ENCODE data around the gene STEAP4.

STEAP4 gene

DNA sequence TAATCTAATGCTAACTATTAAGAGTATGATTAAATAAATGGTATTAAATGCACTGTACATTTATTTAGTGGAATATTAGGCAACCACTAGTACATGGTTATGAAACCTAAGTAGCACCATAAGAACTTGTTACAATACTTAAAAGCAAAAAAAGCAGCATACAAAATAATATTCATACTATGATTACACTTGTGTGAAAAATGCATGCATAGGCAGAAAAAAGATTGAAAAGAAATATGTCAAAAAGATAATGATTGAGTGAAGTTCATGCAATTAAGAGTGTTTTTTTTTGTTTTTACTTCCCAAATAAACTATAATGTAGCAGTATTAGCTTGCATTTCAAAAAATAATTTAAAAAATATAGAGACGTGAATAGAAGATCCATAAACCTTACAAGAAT, 66.8 kb downstream of the STEAP4 start:
- Mint-ChIP-seq H3K36me3 (no peaks in the 10 kb centered on the region), H3K9me3 (no peaks in the 10 kb centered on the region), H3K27ac (no peak overlapping the region), H3K27me3 (peaks cover 3% of the 10 kb centered on the region), H3K4me1 (no peaks in the 10 kb centered on the region), H3K4me3 (no peak overlapping the region)
- DNase-seq (ENCODE audit: low spot score in 2 of 2) = no peak
- no peak for ATAC-seq (ENCODE audit: low read depth)

DNA sequence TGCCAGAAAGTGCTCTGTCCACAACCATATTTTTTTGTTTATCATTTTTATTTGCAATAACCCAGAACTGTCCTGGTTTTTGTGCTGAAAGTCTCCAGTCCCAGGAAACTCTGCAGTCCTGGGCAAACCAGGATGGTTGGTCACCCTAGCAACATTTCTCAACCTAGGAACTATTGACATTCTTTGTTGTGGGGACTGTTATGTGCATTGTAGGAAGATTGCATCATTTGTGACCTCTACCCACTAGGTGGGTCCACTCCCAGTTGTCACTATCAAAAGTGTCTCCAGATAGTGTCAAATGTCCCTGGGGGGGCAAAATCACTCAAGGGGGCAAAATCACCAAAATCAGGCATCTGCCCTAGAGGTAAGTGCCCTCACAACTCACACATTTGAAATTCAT, 72.9 kb downstream of the STEAP4 start:
- Mint-ChIP-seq H3K36me3 (peaks cover 2% of the 10 kb centered on the region), H3K9me3 (peaks cover 3% of the 10 kb centered on the region), H3K27ac (no peak overlapping the region), H3K4me3 (no peak overlapping the region), H3K4me1 (no peaks in the 10 kb centered on the region), H3K27me3 (peaks cover 5% of the 10 kb centered on the region)
- DNase-seq (ENCODE audit: low spot score in 2 of 2) = no peak
- ATAC-seq (ENCODE audit: low read depth) = no peak

DNA sequence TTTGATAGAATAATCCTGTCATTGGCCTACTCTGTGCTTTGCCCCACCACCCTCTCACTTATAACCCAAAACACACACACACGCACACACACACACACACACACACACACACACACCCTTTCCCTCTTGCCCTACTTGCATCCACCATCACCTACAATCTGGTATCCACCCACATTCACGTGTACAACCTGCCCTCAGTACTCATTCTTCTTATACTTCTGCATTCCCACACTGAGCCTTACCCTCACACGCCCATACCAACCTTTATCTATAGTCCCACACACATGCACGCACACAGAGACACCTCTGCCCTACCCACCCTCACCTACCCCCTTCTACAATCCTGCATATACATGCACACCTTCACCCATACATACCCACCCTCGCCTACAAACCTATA, 76.0 kb downstream of the STEAP4 start:
- Mint-ChIP-seq H3K27me3 (peaks cover 5% of the 10 kb centered on the region), H3K4me1 (no peaks in the 10 kb centered on the region), H3K4me3 (no peak overlapping the region), H3K9me3 (peaks cover 7% of the 10 kb centered on the region), H3K36me3 (peaks cover 5% of the 10 kb centered on the region), H3K27ac (no peak overlapping the region)
- ATAC-seq (ENCODE audit: low read depth) (no peak), DNase-seq (ENCODE audit: low spot score in 2 of 2) (no peak)

DNA sequence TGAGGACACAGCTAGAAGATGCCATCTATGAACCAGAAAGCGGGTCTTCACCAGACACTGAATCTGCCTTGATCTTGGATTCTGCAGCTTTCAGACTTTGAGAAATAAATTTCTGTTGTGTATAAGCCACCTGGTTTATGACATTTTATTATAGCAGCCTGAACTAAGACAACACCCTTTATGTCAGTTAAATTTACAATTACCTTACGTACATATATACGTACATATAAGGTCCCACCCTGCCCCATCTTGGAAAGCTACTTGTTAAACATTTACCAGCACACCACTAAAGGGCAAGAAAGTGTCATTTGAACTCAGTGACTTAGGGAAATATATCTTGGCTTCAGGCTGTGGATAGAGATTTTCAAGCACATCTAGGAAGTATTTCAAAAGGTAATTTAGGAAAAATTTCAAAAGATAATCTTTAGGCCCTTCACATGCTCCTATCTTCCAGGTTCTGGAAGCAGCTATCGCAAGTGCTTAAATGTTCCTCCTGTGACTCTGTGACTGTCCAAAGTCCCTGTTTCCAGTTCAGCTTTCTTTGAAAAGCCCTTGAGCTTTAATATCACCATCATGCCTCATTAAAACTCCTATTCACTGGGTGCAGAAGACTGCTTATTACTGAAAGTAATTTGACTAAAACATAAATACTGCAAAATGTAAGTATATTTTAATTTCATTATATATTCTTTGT, 77.2 kb downstream of the STEAP4 start:
- peaks cover 4% of the 10 kb centered on the region for H3K27me3 Mint-ChIP-seq
- ATAC-seq (ENCODE audit: low read depth) (no peak), DNase-seq (ENCODE audit: low spot score in 2 of 2) (no peak)
- H3K27ac Mint-ChIP-seq = no peak overlapping the region
- no peaks in the 10 kb centered on the region for H3K4me1 Mint-ChIP-seq
- H3K9me3 Mint-ChIP-seq = peaks cover 7% of the 10 kb centered on the region
- no peak overlapping the region for H3K4me3 Mint-ChIP-seq
- peaks cover 5% of the 10 kb centered on the region for H3K36me3 Mint-ChIP-seq

DNA sequence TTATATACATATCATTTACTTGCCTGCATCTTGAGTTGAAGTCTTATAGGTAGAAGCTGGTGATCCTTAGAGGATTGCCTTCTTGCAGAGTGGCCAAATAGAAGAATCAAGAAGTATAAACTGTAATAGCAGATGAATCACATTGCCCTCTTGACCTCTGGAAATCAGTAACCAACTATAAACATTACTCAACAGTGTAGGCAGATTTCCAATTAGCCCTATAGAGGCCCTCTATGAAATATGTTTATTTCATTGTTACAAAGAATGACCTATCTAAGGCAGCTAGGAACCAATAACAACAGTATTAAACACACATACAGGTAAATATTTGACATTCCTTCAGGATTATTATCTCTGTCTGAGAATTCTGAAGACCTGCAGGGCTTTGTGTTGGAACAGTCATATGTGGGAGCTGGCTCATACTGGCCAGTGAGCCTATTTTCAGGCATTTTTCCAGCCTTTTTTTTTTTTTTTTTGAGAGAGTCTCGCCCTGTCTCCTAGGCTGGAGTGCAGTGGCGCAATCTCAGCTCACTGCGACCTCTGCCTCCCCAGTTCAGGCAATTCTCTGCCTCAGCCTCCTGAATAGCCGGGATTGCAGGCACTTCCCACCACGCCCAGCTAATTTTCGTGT, 79.7 kb downstream of the STEAP4 start:
- H3K4me1 Mint-ChIP-seq = no peaks in the 10 kb centered on the region
- peaks cover 4% of the 10 kb centered on the region for H3K27me3 Mint-ChIP-seq
- H3K4me3 Mint-ChIP-seq = no peak overlapping the region
- peaks cover 5% of the 10 kb centered on the region for H3K36me3 Mint-ChIP-seq
- no peak for DNase-seq (ENCODE audit: low spot score in 2 of 2)
- ATAC-seq (ENCODE audit: low read depth) = no peak
- H3K9me3 Mint-ChIP-seq = peaks cover 7% of the 10 kb centered on the region
- H3K27ac Mint-ChIP-seq = no peak overlapping the region

DNA sequence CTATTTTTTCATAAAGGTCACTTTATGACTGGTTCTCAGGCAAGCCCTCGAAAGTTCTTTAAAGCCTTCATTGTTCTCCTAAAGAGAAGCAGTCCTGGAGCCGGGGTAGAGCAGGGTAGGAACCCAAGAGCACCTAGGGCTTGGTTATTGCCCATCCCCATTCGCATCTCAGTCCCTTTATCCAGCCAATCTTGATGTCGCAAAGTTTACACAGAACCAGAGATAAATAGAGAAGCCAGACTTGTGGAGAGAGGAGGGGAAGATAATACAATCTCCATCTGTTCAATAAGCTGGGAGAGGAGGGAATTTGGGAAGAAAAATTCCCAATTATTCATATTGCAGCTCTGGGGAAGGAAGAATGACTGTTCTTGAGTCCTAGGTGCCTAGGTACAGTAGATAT, 80.5 kb downstream of the STEAP4 start:
- no peak overlapping the region for H3K4me3 Mint-ChIP-seq
- peaks cover 4% of the 10 kb centered on the region for H3K27me3 Mint-ChIP-seq
- no peak for ATAC-seq (ENCODE audit: low read depth)
- peaks cover under 1% of the 10 kb centered on the region for H3K4me1 Mint-ChIP-seq
- DNase-seq (ENCODE audit: low spot score in 2 of 2) = no peak
- H3K9me3 Mint-ChIP-seq = peaks cover 7% of the 10 kb centered on the region
- no peak overlapping the region for H3K27ac Mint-ChIP-seq
- H3K36me3 Mint-ChIP-seq = peaks cover 5% of the 10 kb centered on the region

DNA sequence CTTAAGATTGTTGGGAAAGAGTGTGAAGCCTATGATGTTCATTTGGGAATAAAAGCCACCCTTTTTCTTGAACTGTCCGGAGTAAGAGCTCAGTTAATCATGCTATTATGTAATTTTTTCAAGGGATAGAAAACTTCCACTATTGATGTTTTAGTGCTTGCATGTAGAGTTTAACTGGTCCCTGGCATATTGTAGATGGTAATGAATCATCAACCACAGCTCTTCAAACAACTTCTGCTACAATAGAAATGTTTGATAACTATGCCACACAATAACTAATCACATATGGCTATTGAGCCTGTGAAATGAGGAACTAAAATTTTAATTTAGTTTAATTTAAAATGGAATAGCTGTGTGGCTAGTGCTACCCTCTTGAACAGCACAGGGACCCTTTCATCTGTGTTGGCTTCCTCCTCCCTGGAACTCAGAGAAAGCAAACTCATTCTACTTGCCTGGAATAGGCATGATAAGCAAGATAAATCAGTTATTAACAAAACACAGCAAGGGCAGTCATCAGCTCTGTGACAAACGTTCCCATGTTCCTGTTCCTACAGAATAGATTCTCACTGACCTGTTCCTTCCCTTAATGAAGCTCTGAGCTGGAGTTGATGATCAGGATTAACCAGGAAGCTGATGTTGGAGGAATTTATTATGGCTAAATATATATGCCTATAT, 82.0 kb downstream of the STEAP4 start:
- peaks cover 7% of the 10 kb centered on the region for H3K9me3 Mint-ChIP-seq
- peaks cover 5% of the 10 kb centered on the region for H3K4me1 Mint-ChIP-seq
- ATAC-seq (ENCODE audit: low read depth) (no peak), DNase-seq (ENCODE audit: low spot score in 2 of 2) (no peak)
- no peaks in the 10 kb centered on the region for H3K27me3 Mint-ChIP-seq
- H3K36me3 Mint-ChIP-seq = peaks cover 5% of the 10 kb centered on the region
- H3K4me3 Mint-ChIP-seq = no peak overlapping the region
- H3K27ac Mint-ChIP-seq = no peak overlapping the region

DNA sequence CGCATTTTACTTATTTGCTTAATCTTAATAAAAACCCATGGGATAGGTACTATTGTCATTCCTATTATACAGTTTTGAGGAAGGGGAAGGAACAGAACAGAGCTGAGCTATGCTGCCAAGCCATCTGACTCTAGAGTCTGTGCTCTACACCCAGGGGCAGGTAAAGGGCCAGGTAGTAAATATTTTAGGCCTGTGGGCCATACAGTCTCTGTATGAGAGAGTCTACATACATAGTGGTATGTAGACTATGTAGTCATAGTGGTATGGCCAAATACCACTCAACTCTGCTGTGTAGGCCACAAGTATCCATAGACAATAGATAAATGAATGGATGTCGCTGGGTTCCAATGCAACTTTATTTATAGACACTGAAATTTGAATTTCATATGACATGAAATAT, 83.4 kb downstream of the STEAP4 start:
- Mint-ChIP-seq H3K36me3 (peaks cover under 1% of the 10 kb centered on the region), H3K27ac (no peak overlapping the region), H3K27me3 (no peaks in the 10 kb centered on the region), H3K4me3 (no peak overlapping the region), H3K9me3 (peaks cover 1% of the 10 kb centered on the region), H3K4me1 (peaks cover 11% of the 10 kb centered on the region)
- ATAC-seq (ENCODE audit: low read depth) (no peak), DNase-seq (ENCODE audit: low spot score in 2 of 2) (no peak)
